Left cardiac atrium (tissue), 4 donors: ENCODE measurements around the gene LYPLAL1. TPM values are rescaled to one million over a fixed set of nuclear protein-coding genes. Genes with fewer than 3 reads are reported as not detected.

Source experiments
- ATAC-seq, 2 donors: fragments of 200-7000 bp; cut with Tn5 transposase; one replicate each; pipeline ENCODE4 v1.9.1; 2020; ENCODE audit warnings: mild to moderate bottlenecking in 2 of 2, moderate library complexity in 2 of 2
- DNase-seq: peaks from one replicate; pipeline ENCODE4 v3.0.0-alpha.2; 2020
- intact Hi-C, 2 donors: fragments of 100-400 bp; cut with DNase I; formaldehyde crosslinking; loops; one replicate each; pipeline versions ENCODE4 v1.14.1 to v1.15.1; 2022 to 2023
- total RNA-seq, 2 donors: library from RNA; stranded (reverse); fragmentation: NEBNext Ultra II Directional; extraction: Animal tissue kit (Norgen Biotek cat#: 25700); gene quantifications; one replicate each; pipeline ENCODE4 v1.2.1, GENCODE V29; 2021
- donor health status: DM: no; HTN: yes; CAD: no.
- donor health status: DM: no; HTN: yes; CAD: no; lungs with severe emphysema.
- donor health status: DM: yes; HTN: yes; CAD: no.
- donor health status: Dilated cardiomyopathy.

Gene LYPLAL1
- total RNA-seq, 2 donors from 2014 or later: 53.1 to 57.9 TPM

DNA sequence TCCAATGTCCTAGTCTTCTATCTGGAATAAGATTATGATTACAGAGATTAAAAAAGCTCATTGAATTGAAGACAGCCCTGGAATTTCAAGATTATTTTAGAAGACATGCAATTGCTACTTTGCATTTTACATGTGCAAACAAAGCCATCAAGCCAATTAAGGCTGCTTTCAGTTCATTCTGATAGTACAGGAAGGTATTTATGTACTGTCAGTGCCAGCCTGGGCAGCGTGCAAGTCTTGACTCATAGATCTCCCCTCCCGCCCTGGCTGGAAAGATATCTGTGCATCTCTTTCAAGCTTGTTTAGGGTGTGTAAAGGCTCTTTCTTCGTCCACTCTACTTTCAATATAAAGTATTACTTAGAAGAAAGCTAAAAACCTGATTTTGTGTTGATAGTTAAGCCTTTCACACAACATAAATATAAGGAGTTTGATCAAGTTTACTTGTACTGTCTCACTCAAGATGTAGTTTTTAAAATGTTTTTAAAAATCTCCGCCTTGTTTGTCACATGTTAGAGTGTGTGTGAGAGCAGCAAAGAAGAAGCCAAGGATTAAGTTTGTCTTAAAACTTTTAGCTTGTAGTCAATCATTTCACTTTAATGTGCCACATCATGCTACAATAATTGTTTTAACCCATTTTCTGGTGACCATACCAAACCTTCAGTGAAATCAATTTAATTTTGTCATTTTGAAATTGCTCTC, 13.6 kb upstream of the LYPLAL1 start:
- intact Hi-C loops: no loop called here
- DNase-seq (no peak), ATAC-seq (peak in 1 of 2 donors; percentile 90)

GRCh38 chr1:219160967-219161366, 12.7 kb upstream of the LYPLAL1 start:
- DNase-seq (no peak), ATAC-seq (peak in 1 of 2 donors; percentile 49)
- intact Hi-C loops: no loop called here

DNA sequence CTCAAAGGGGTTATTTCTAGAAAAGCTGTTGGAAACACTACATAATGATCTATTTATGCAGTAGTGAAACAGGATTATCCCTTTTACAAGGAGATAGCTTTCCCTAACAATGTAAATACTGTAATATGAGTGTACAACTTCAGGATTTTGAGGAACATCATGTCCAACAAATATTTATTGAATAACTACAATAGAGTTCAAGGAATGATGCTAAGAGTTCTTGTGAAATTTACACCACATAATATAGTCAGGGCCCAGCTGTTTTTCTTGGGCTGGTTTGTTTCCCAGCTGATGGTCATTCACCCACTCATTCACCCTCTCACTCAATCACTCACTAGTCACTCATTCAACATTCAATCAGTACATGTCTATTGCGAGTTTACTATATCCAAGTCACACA, 12.3 kb upstream of the LYPLAL1 start:
- ATAC-seq (no peak), DNase-seq (no peak)
- intact Hi-C loops: no loop called here

GRCh38 chr1:219163401-219163954, 10.2 kb upstream of the LYPLAL1 start:
- ATAC-seq (no peak), DNase-seq (no peak)
- intact Hi-C loops: no loop called here

GRCh38 chr1:219171192-219171935, 2.3 kb upstream of the LYPLAL1 start:
- DNase-seq (no peak), ATAC-seq (no peak)
- intact Hi-C loops: loop anchor here in 1 of 2 donors (10.0 kb wide), 1 partner anchor 827 kb away; the partner anchor contains the start of gene TGFB2

DNA sequence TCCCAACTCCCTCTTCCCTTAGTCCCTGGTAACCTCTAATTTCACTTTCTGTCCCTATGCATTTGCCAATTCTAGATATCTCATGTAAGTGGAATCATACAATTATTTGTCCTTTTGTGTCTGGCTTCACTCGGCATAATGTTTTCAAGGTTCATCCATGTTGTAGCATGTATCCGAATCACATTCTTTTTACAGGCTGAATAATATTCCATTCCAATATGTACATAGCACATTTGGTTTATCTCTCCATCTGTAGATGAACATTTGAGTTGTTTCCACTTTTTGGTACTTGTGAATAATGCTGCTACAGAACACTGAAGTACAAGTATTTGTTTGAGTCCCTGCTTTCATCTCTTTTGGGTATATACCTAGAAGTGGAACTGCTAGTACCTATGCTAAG, 857 bp upstream of the LYPLAL1 start:
- DNase-seq: no peak
- ATAC-seq: no peak
- intact Hi-C loops: loop anchor here in 1 of 2 donors (10.0 kb wide), 1 partner anchor 828 kb away; the partner anchor contains the start of gene TGFB2

GRCh38 chr1:219173434-219173757, 282 bp upstream of the LYPLAL1 start:
- no peak for DNase-seq
- ATAC-seq: no peak
- intact Hi-C loops: loop anchor here in 1 of 2 donors (10.0 kb wide), 1 partner anchor 829 kb away; the partner anchor contains the start of gene TGFB2

DNA sequence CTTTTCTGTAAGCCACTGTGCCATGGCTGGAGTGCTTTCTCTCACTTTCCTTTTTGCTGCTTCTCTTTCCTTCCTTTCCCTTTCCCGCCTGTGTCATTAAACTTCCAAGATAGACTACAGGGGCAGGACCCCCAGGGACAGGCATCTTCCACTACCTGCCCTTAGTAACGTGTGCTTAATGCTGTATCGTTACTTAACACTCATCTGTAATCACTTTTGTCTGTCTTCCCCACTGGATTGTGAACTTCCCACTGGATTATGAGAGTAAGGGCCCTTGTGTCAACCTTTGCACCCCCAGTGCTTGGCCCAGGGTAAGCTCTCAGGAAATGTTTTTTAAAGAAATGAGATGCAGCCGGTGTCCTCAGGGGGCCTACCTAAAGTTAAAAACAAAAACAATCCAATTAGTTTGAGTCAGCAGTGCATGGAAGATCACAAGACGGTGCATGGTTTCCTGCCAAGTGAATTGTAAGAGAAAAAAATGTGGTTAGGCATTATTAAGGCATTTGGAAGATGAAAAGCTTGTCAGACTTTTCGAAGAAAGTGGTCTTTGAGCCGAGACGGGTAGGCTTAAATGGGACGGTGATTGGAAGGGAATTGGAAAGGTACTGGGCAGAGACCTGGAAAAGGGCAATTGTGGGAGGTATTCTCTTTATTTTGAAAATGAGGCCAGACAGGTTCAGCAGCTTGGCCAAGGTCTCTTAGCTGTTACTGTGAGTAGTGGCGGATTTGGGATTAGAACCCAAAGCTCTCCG, 958 bp downstream of the LYPLAL1 start:
- ATAC-seq (peak; percentile 12 to 62), DNase-seq (no peak)
- intact Hi-C loops: loop anchor here in 1 of 2 donors (10.0 kb wide), 1 partner anchor 830 kb away; the partner anchor contains the start of gene TGFB2

- ATAC-seq: peak in 1 of 2 donors; percentile 20
- DNase-seq: no peak
- intact Hi-C loops: loop anchor here in 1 of 2 donors (10.0 kb wide), 1 partner anchor 830 kb away; the partner anchor contains the start of gene TGFB2
These were observed 1.5 kb downstream of the LYPLAL1 start for GRCh38 chr1:219175212-219175564.

GRCh38 chr1:219176168-219176567, 2.5 kb downstream of the LYPLAL1 start:
- no peak for ATAC-seq
- no peak for DNase-seq
- intact Hi-C loops: loop anchor here in 1 of 2 donors (10.0 kb wide), 1 partner anchor 831 kb away; the partner anchor contains the start of gene TGFB2

GRCh38 chr1:219177363-219177762, 3.7 kb downstream of the LYPLAL1 start:
- ATAC-seq (no peak), DNase-seq (no peak)
- intact Hi-C loops: loop anchor here in 1 of 2 donors (10.0 kb wide), 1 partner anchor 833 kb away; the partner anchor contains the start of gene TGFB2

GRCh38 chr1:219177940-219178339, 4.3 kb downstream of the LYPLAL1 start:
- intact Hi-C loops: loop anchor here in 1 of 2 donors (10.0 kb wide), 1 partner anchor 833 kb away; the partner anchor contains the start of gene TGFB2
- DNase-seq (no peak), ATAC-seq (no peak)

- peak in 1 of 2 donors; percentile 58 for ATAC-seq
- intact Hi-C loops: loop anchor here in 1 of 2 donors (10.0 kb wide), 1 partner anchor 834 kb away; the partner anchor contains the start of gene TGFB2
- no peak for DNase-seq
These were observed 5.6 kb downstream of the LYPLAL1 start for GRCh38 chr1:219179293-219179692.

- DNase-seq (no peak), ATAC-seq (no peak)
- intact Hi-C loops: no loop called here
These were observed 10.7 kb downstream of the LYPLAL1 start for GRCh38 chr1:219184337-219184736.

- no peak for ATAC-seq
- intact Hi-C loops: no loop called here
- DNase-seq: no peak
These were observed 11.9 kb downstream of the LYPLAL1 start for GRCh38 chr1:219185486-219186117.

- DNase-seq: no peak
- intact Hi-C loops: no loop called here
- peak in 1 of 2 donors; percentile 37 for ATAC-seq
These were observed 14.7 kb downstream of the LYPLAL1 start for GRCh38 chr1:219188331-219188803.

DNA sequence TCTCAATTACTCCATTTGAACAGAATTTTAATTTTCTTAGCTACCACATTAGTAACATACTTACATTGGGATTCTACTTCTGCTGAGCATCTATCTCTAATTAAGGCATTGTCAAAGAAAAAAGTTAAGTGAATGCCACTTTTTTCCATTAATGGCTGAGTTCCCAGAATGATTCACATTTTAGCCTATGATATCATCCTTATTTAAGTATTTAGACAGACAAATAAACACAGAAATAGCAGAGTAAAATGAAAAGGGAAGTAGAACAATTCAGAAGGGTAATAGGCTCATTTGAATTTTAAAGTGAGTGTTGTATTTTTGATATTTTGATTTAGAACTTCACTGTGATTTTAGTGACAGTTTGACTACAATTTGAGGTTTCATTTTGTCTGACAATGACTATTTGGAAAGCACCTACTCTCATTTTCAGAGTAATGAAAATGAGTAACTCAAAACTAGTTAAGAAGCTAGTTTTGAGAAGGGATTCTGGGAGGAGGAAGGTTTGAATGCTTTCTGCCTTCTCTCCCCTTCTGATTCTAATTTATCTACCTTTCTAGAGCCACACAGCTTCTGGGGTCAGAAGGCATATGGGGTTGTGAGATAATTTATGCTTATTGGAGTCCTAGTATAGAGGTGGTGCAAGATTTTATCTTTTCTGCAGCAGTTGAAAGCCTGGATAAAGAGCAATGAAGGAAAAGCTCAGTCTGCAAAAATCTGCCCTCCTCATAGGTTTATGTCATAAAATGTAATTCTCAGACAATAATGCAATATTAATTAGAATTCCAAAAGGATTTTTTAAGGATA, 15.5 kb downstream of the LYPLAL1 start:
- DNase-seq (no peak), ATAC-seq (peak in 1 of 2 donors; percentile 63)
- intact Hi-C loops: no loop called here

DNA sequence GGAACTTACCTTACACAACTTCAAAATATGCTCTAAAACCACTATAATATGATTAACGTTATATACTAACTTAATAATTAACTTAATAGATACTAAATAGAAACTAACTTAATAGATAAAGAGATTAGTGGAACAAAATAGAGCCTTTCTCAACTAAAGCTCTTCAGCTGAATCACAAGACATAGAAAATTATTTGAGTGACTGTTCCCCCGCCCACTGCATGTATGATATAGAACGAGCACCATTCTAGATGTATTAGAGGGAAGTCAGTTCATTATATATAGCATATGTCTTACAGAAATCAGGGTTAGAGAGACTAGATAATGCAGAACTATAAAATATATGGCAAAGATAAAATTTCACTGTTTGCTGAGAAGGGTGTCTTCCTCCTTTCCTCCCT, 16.3 kb downstream of the LYPLAL1 start:
- no peak for DNase-seq
- intact Hi-C loops: no loop called here
- ATAC-seq: no peak
